ENCODE measurements around the gene GPR39. TPM values are rescaled to one million over a fixed set of nuclear protein-coding genes. Genes with fewer than 3 reads are reported as not detected.

Gene GPR39
- total and polyA plus RNA-seq, 2 donors from 2014 or later = 4.9 to 8.7 TPM

GRCh38 chr2:132568656-132569055 is 152.1 kb downstream of the GPR39 start:
- Histone ChIP-seq H3K36me3 (ENCODE audit: control insufficient read depth in 2 of 3, insufficient read depth in 3 of 3, low read length in 3 of 3) (no peaks in the 10 kb centered on the region), H3K27me3 (ENCODE audit: control insufficient read depth, insufficient read depth, low read length) (no peaks in the 10 kb centered on the region), H3K4me1 (ENCODE audit: control insufficient read depth in 2 of 3, insufficient read depth in 2 of 3, low read depth in 1 of 3, low read length in 3 of 3) (no peaks in the 10 kb centered on the region), H3K27ac (ENCODE audit: low read depth in 2 of 2, low read length in 2 of 2) (no peak overlapping the region), H3K9me3 (ENCODE audit: control insufficient read depth in 2 of 3, insufficient read depth in 1 of 3, low read length in 3 of 3) (no peaks in the 10 kb centered on the region), H3K4me3 (ENCODE audit: low read length in 3 of 3) (no peak overlapping the region), H3K9ac (ENCODE audit: low read length in 3 of 3) (no peak overlapping the region)
- no peak for TF ChIP-seq CTCF (IDR thresholded peaks at IDR 0.05; ENCODE audit: borderline replicate concordance, extremely low read depth, insufficient read depth)
- FAIRE-seq = no peak
- peak in 1 of 5 donors; percentile 14 for DNase-seq
- intact Hi-C loops (cut with DNase I) = no loop called here

DNA sequence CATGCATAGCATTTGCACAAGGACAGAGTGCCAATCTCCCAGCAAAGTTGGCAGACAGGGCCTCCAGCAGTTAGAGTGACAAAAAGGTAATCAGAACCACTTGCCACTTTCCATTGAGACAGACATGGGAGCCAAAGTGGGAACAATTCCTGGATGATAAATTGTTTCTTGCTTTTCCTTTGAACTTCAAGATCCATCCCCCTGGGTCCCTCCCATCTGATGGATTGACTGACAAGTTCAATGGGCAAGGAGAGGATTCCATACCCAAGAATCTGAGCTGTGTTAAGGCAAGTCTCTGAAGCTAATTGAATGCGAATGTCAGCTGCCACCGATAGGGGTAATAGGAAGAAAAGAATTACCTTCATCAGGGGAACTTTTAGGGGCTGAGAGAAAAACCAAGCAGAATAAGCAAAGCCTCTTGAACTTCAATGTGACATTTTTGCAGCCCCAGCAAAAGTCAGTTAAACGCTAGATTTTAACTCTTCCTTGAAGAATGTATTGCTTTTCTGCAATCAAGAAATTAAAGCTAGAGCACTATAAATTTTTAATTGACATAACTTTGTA is 156.9 kb downstream of the GPR39 start:
- no peak overlapping the region for H3K27ac ChIP-seq (ENCODE audit: low read depth in 2 of 2, low read length in 2 of 2)
- TF ChIP-seq CTCF (IDR thresholded peaks at IDR 0.05; ENCODE audit: borderline replicate concordance, extremely low read depth, insufficient read depth) = no peak
- no peaks in the 10 kb centered on the region for H3K27me3 ChIP-seq (ENCODE audit: control insufficient read depth, insufficient read depth, low read length)
- intact Hi-C loops (cut with DNase I) = no loop called here
- no peaks in the 10 kb centered on the region for H3K4me1 ChIP-seq (ENCODE audit: control insufficient read depth in 2 of 3, insufficient read depth in 2 of 3, low read depth in 1 of 3, low read length in 3 of 3)
- FAIRE-seq (no peak), DNase-seq (no peak)
- H3K36me3 ChIP-seq (ENCODE audit: control insufficient read depth in 2 of 3, insufficient read depth in 3 of 3, low read length in 3 of 3) = no peaks in the 10 kb centered on the region
- no peak overlapping the region for H3K4me3 ChIP-seq (ENCODE audit: low read length in 3 of 3)
- no peaks in the 10 kb centered on the region for H3K9me3 ChIP-seq (ENCODE audit: control insufficient read depth in 2 of 3, insufficient read depth in 1 of 3, low read length in 3 of 3)
- H3K9ac ChIP-seq (ENCODE audit: low read length in 3 of 3) = no peak overlapping the region

- intact Hi-C loops (cut with DNase I) = no loop called here
- Histone ChIP-seq H3K27me3 (ENCODE audit: control insufficient read depth, insufficient read depth, low read length) (no peaks in the 10 kb centered on the region), H3K4me1 (ENCODE audit: control insufficient read depth in 2 of 3, insufficient read depth in 2 of 3, low read depth in 1 of 3, low read length in 3 of 3) (no peaks in the 10 kb centered on the region), H3K36me3 (ENCODE audit: control insufficient read depth in 2 of 3, insufficient read depth in 3 of 3, low read length in 3 of 3) (no peaks in the 10 kb centered on the region), H3K9me3 (ENCODE audit: control insufficient read depth in 2 of 3, insufficient read depth in 1 of 3, low read length in 3 of 3) (no peaks in the 10 kb centered on the region), H3K4me3 (ENCODE audit: low read length in 3 of 3) (no peak overlapping the region), H3K27ac (ENCODE audit: low read depth in 2 of 2, low read length in 2 of 2) (no peak overlapping the region), H3K9ac (ENCODE audit: low read length in 3 of 3) (no peak overlapping the region)
- FAIRE-seq (no peak), DNase-seq (no peak)
- no peak for TF ChIP-seq CTCF (IDR thresholded peaks at IDR 0.05; ENCODE audit: borderline replicate concordance, extremely low read depth, insufficient read depth)
Observed at GRCh38 chr2:132577686-132578085, 161.1 kb downstream of the GPR39 start.

DNA sequence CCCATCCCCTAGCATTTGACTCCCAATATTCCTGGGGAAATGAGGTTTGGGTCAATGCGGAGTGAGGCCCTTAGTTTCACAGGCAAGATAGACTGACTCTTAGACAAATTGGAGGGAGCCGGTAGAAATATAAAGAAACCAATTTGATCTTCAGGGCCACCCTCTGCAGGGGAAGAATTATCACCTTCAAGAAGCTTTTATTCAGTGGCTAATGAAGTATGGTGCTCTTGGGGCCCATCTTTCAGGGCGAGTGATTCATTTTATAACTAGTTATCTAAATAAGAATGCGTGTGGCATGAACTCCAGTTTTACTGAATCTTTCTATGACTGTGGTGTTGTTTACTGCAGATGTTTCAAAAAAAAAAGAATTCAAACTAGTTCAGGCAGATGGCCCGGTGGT is 165.0 kb downstream of the GPR39 start:
- H3K4me3 ChIP-seq (ENCODE audit: low read length in 3 of 3) = no peak overlapping the region
- H3K27ac ChIP-seq (ENCODE audit: low read depth in 2 of 2, low read length in 2 of 2) = no peak overlapping the region
- no peaks in the 10 kb centered on the region for H3K27me3 ChIP-seq (ENCODE audit: control insufficient read depth, insufficient read depth, low read length)
- H3K36me3 ChIP-seq (ENCODE audit: control insufficient read depth in 2 of 3, insufficient read depth in 3 of 3, low read length in 3 of 3) = no peaks in the 10 kb centered on the region
- FAIRE-seq = no peak
- no peak for TF ChIP-seq CTCF (IDR thresholded peaks at IDR 0.05; ENCODE audit: borderline replicate concordance, extremely low read depth, insufficient read depth)
- no peak for DNase-seq
- H3K9me3 ChIP-seq (ENCODE audit: control insufficient read depth in 2 of 3, insufficient read depth in 1 of 3, low read length in 3 of 3) = no peaks in the 10 kb centered on the region
- intact Hi-C loops (cut with DNase I) = no loop called here
- no peak overlapping the region for H3K9ac ChIP-seq (ENCODE audit: low read length in 3 of 3)
- no peaks in the 10 kb centered on the region for H3K4me1 ChIP-seq (ENCODE audit: control insufficient read depth in 2 of 3, insufficient read depth in 2 of 3, low read depth in 1 of 3, low read length in 3 of 3)
